Activated CD4-positive, alpha-beta memory T cell treated with anti-CD3 and anti-CD28 coated beads, Interleukin-2, amount 10 ng/mL, durations not matched to agents 7 days and 5 days (primary cell): Measurements from ENCODE around the gene ELP6. TPM values are rescaled to one million over a fixed set of nuclear protein-coding genes. Genes with fewer than 3 reads are reported as not detected.

ENCODE experiments used
- total RNA-seq, 2 experiments: library from RNA; stranded (reverse); gene quantifications; one replicate each; pipeline ENCODE4 v1.2.3, GENCODE V29; 2021

The ELP6 gene
- total RNA-seq, 2 experiments from 2014 or later = 34.9 to 36.6 TPM

Other genes starting within 250 kb of the ELP6 start
- 1 to 10 TPM; 3.1 to 3.4 TPM for gene KIF9, start 230.9 kb downstream of the ELP6 start, total RNA-seq
- gene KLHL18, start 230.8 kb downstream of the ELP6 start, total RNA-seq = 10 to 100 TPM; 19.4 to 21.2 TPM
- gene PTPN23, start 132.7 kb downstream of the ELP6 start, total RNA-seq = 10 to 100 TPM; 26.8 to 28.7 TPM
- gene SCAP, start 37.8 kb downstream of the ELP6 start, total RNA-seq = 10 to 100 TPM; 53.6 to 56.5 TPM
- gene CSPG5, start 65.2 kb upstream of the ELP6 start, total RNA-seq = under 1 TPM; 0.30 to 0.40 TPM